HepG2 (cell line): Measurements from ENCODE around the gene PRR23E. TPM values are rescaled to one million over a fixed set of nuclear protein-coding genes. Genes with fewer than 3 reads are reported as not detected.

Experiments
- ATAC-seq: fragments of 200-7000 bp; cut with Tn5 transposase; 3 replicates; pipeline ENCODE4 v1.9.1; 2020; ENCODE audit warnings: mild to moderate bottlenecking, moderate library complexity
- BruUV-seq: library from RNA; stranded (reverse); fragments of 400-500 nt; replicated peaks from 2 replicates; lab custom pipeline; 2021; lab: Mats Ljungman, UMichigan
- CTCF ChIA-PET: fragments of 300-600 bp; formaldehyde crosslinking; extraction: SDS; loops from one replicate; lab custom pipeline; 2021; ENCODE audit warnings: low total read pairs, inconsistent platforms, low intra/inter-chr PET ratio; lab: Yijun Ruan, JAX
- POLR2A ChIA-PET: fragments of 350-600 bp; sonication (Branson Sonifier 250); formaldehyde crosslinking; loops from one replicate; lab custom pipeline; 2020; ENCODE audit warnings: antibody characterized with exemption, inconsistent platforms; lab: Yijun Ruan, JAX
- DNase-seq: peaks from one replicate; pipeline ENCODE4 v3.0.0-alpha.2; 2015; ENCODE audit warnings: low spot score
- FAIRE-seq: peaks from 3 replicates; lab custom pipeline; 2011; peaks lifted over from hg19 to GRCh38; lab: Jason Lieb, UNC
- H2AFZ ChIP-seq: one replicate; pipeline ENCODE4 v1.6.1; 2011; ENCODE audit warnings: low read length, inconsistent platforms
- H3K27ac ChIP-seq: fragments of 300-600 bp; 3 replicates; pipeline ENCODE4 v1.8.0; 2011; ENCODE audit warnings: mixed run types, mild to moderate bottlenecking, mixed read lengths, low read length, inconsistent platforms; ENCODE audit not compliant: insufficient read depth; ENCODE audit errors: extremely low read length
- H3K27me3 ChIP-seq, 2 experiments: fragments of 200-600 bp in 1 of 2; 2 replicates in 1 of 2; 3 replicates in 1 of 2; pipeline versions ENCODE4 v1.6.0 to v1.8.0; 2011; ENCODE audit warnings: low read length in 2 of 2, mild to moderate bottlenecking in 2 of 2, moderate library complexity in 2 of 2, inconsistent platforms in 1 of 2; ENCODE audit not compliant: insufficient read depth in 2 of 2, control insufficient read depth in 1 of 2
- H3K36me3 ChIP-seq, 2 experiments: fragments of 200-600 bp in 1 of 2; replicated peaks in 1 of 2; 2 replicates in 1 of 2; 3 replicates in 1 of 2; pipeline versions ENCODE4 v1.5.1 to v1.8.0; 2011; ENCODE audit warnings: low read length in 2 of 2, inconsistent platforms in 1 of 2; ENCODE audit not compliant: insufficient read depth in 2 of 2, control insufficient read depth in 1 of 2
- H3K4me1 ChIP-seq: 2 replicates; pipeline ENCODE4 v1.5.1; 2012; ENCODE audit warnings: low read length, inconsistent platforms; ENCODE audit not compliant: insufficient read depth
- H3K4me2 ChIP-seq: 2 replicates; pipeline ENCODE4 v1.6.0; 2011; ENCODE audit warnings: low read depth, low read length, inconsistent platforms
- H3K4me3 ChIP-seq, 3 experiments: fragments of 200-600 bp in 1 of 3; sonication (generic), shearing (Covaris generic) in 1 of 3; replicated peaks in 1 of 3; 2 replicates each; pipeline ENCODE4 v1.5.1; 2011 to 2016; ENCODE audit warnings: low read length in 3 of 3, inconsistent platforms in 2 of 3, low read depth in 2 of 3, mild to moderate bottlenecking in 2 of 3, control low read depth in 1 of 3, mixed read lengths in 1 of 3; ENCODE audit not compliant: insufficient read depth in 1 of 3
- H3K79me2 ChIP-seq: one replicate; pipeline ENCODE4 v1.6.1; 2011; ENCODE audit warnings: low read length, inconsistent platforms; ENCODE audit not compliant: insufficient read depth
- H3K9ac ChIP-seq: 2 replicates; pipeline ENCODE4 v1.6.0; 2011; ENCODE audit warnings: mild to moderate bottlenecking, low read depth, low read length, inconsistent platforms; ENCODE audit not compliant: insufficient read depth
- H3K9me3 ChIP-seq: 2 replicates; pipeline ENCODE4 v1.5.1; 2012; ENCODE audit warnings: mild to moderate bottlenecking, low read length
- H4K20me1 ChIP-seq: 2 replicates; pipeline ENCODE4 v1.6.0; 2011; ENCODE audit warnings: inconsistent platforms, mild to moderate bottlenecking, low read length, moderate library complexity; ENCODE audit not compliant: insufficient read depth
- ARNTL ChIP-seq: sonication (generic); formaldehyde crosslinking; IDR thresholded peaks from 2 replicates; pipeline ENCODE4 v1.4.0; 2020; ENCODE audit warnings: mild to moderate bottlenecking, missing genetic modification reagents
- BCLAF1 ChIP-seq: fragments of 450-650 bp; IDR thresholded peaks from 2 replicates; pipeline ENCODE4 v1.6.1; 2017; ENCODE audit warnings: mild to moderate bottlenecking
- KLF6 ChIP-seq: IDR thresholded peaks from 2 replicates; pipeline ENCODE4 v1.8.0; 2016; ENCODE audit warnings: missing biosample characterization, missing genetic modification reagents
- KLF9 ChIP-seq: IDR thresholded peaks from 2 replicates; pipeline ENCODE4 v1.6.1; 2016; ENCODE audit warnings: low read depth
- NPAS2 ChIP-seq: sonication (generic); formaldehyde crosslinking; IDR thresholded peaks from 2 replicates; pipeline ENCODE4 v1.8.0; 2022; ENCODE audit warnings: mild to moderate bottlenecking, missing genetic modification reagents, borderline replicate concordance
- XBP1 ChIP-seq: sonication (generic); formaldehyde crosslinking; IDR thresholded peaks from 2 replicates; pipeline ENCODE4 v1.5.0; 2020; ENCODE audit warnings: missing genetic modification reagents
- ZBTB33 ChIP-seq: sonication (generic); formaldehyde crosslinking; IDR thresholded peaks from 2 replicates; pipeline ENCODE4 v1.4.0; 2020; ENCODE audit warnings: missing genetic modification reagents
- ZFP90 ChIP-seq: sonication (generic); formaldehyde crosslinking; IDR thresholded peaks from 2 replicates; pipeline ENCODE4 v1.8.0; 2022; ENCODE audit warnings: missing genetic modification reagents, mild to moderate bottlenecking, inconsistent platforms, borderline replicate concordance
- ZNF207 ChIP-seq: fragments of 450-650 bp; IDR thresholded peaks from 2 replicates; pipeline ENCODE4 v1.6.1; 2016; ENCODE audit warnings: antibody characterized with exemption, borderline replicate concordance
- ZNF513 ChIP-seq: sonication (generic); formaldehyde crosslinking; conservative IDR thresholded peaks from 2 replicates; pipeline ENCODE4 v1.5.0; 2020; ENCODE audit warnings: missing genetic modification reagents
- WGBS: methylation state at CpG from one replicate; pipeline ENCODE4 v1.1.6; 2017; ENCODE audit warnings: low lambda C conversion rate; 5-methylcytosine and 5-hydroxymethylcytosine counted together
- in situ Hi-C: cut with HindIII; loops from 2 replicates; pipeline ENCODE4 v1.10.0; 2017; ENCODE audit warnings: low pct_unique_long_range_greater_than_20kb; ENCODE audit not compliant: extremely low pct_ligation_motif_present
- intact Hi-C: fragments of 100-400 bp; cut with micrococcal nuclease; formaldehyde crosslinking; loops from one replicate; pipeline ENCODE4 v1.10.0; 2022; ENCODE audit not compliant: unreplicated experiment
- polyA plus RNA-seq, 8 experiments: library from polyadenylated mRNA; depleted of rRNA in 3 of 8; stranded (reverse) in 7 of 8; unstranded in 1 of 8; fragments of >200 nt; fragmentation: Illumina TruSeq in 4 of 8; extraction: Trizol in 4 of 8; gene quantifications; 2 replicates each; pipeline versions ENCODE4 v1.2.1 to v1.2.3, GENCODE V29; 2011 to 2016; ENCODE audit warnings: low read depth in 4 of 8, missing spikeins in 1 of 8, mixed read lengths in 1 of 8; ENCODE audit not compliant: insufficient read depth in 1 of 8
- total RNA-seq, 5 experiments: library from RNA; depleted of rRNA; stranded (reverse); fragments of >200 nt; fragmentation: Illumina TruSeq; extraction: Trizol; gene quantifications; 2 replicates each; pipeline ENCODE4 v1.2.3, GENCODE V29; 2016; ENCODE audit warnings: low read depth in 1 of 5

Gene PRR23E
- total and polyA plus RNA-seq, 2 of the 13 experiments (the other 11 are each of a cell fraction or from before 2014, with no cell fraction given) = not detected

DNA sequence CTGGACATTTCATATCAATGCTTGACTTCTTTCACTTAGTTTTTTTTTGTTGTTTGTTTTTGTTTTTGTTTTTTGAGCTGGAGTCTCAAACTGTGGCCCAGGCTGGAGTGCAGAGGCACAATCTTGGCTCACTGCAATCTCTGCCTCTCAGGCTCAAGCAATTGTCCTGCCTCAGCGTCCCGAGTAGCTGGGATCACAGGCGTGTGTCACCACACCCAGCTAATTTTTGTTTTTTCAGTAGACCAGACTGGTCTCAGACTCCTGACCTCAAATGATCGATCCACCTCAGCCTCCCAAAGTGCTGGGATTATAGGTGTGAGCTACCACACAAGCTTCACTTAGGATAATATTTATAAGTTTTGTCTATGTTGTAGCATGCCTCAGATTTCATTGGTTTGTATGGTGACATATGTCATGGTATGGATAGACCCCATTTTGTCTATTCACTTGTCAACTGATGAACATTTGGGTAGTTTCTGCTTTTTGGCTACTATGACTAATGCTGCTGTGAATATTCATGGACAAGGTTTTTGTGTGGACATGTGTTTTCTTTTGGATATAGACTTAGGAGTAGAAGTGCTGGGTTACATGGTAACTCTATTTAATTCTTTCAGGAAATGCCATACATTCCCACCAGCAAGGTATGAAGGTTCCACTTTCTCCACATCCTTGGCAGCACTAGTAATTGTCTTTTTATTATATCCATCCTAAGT, 6.8 kb upstream of the PRR23E start:
- in situ Hi-C loops = no loop called here
- ChIA-PET POLR2A (no interaction called here), CTCF (no interaction called here)

More for the DNA sequence above, 6.8 kb upstream of the PRR23E start:
- Histone ChIP-seq H3K4me1 (no peaks in the 10 kb centered on the region), H4K20me1 (no peaks in the 10 kb centered on the region), H3K79me2 (no peaks in the 10 kb centered on the region), H3K9me3 (peaks cover 6% of the 10 kb centered on the region), H3K36me3 (no peaks in the 10 kb centered on the region), H3K27ac (no peak overlapping the region), H3K4me2 (no peak overlapping the region), H3K27me3 (no peaks in the 10 kb centered on the region), H2AFZ (no peak overlapping the region), H3K9ac (no peak overlapping the region), H3K4me3 (no peak overlapping the region)
- intact Hi-C loops = no loop called here
- 5% methylated on average over 4 of the region's 4 CpGs for WGBS
- TF ChIP-seq NPAS2 (CRISPR knock-in tag) = no peak
- TF ChIP-seq KLF6 (CRISPR knock-in tag) = no peak
- no peak for TF ChIP-seq ARNTL
- no peak for TF ChIP-seq XBP1
- TF ChIP-seq ZBTB33 (CRISPR knock-in tag) = no peak
- no peak for TF ChIP-seq ZNF207
- TF ChIP-seq ZNF513 (CRISPR knock-in tag) = no peak
- no peak for TF ChIP-seq BCLAF1
- TF ChIP-seq KLF9 (CRISPR knock-in tag) = no peak
- TF ChIP-seq ZFP90 (CRISPR knock-in tag) = no peak
- no peak for DNase-seq
- ATAC-seq = no peak
- no TSS peak for BruUV-seq
- FAIRE-seq = no peak
